GM10266 (cell line): ENCODE data around the gene VAV1.
A peak's percentile ranks its signal among the peaks of the same experiment; 100 is the strongest.
"Not testable (repeated sequence)": the region's sequence is repeated elsewhere in the genome, so short reads cannot be mapped to it uniquely, and the experiment has no call there.

Source experiments
- DNase-seq: peaks from one replicate; pipeline ENCODE4 v3.0.0; 2012; ENCODE audit errors: extremely low spot score
- CTCF ChIP-seq: IDR thresholded peaks from 2 replicates; pipeline ENCODE4 v1.5.1; 2012; ENCODE audit warnings: mild to moderate bottlenecking, low read depth; ENCODE audit not compliant: control insufficient read depth, insufficient read depth; ENCODE audit errors: missing control alignments

VAV1 gene

GRCh38 chr19:6767081-6767356 is 5.5 kb upstream of the VAV1 start:
- TF ChIP-seq CTCF: no peak
- DNase-seq: no peak

GRCh38 chr19:6767357-6768235 is 4.9 kb upstream of the VAV1 start, which contains the start of gene SH2D3A:
Gene SH2D3A (minus strand): TSS chr19:6767435. CDS start chr19:6763748, 3,687 bp downstream.
- no peak for TF ChIP-seq CTCF
- DNase-seq: peak; percentile 94

- DNase-seq: no peak
- no peak for TF ChIP-seq CTCF
These were observed 4.2 kb upstream of the VAV1 start for GRCh38 chr19:6768236-6768785.

- peak; percentile 16 for TF ChIP-seq CTCF
- peak; percentile 31 for DNase-seq
These were observed 3.4 kb upstream of the VAV1 start for GRCh38 chr19:6769006-6769619.

- not testable (repeated sequence) for DNase-seq
These were observed 870 bp upstream of the VAV1 start for GRCh38 chr19:6771648-6772027.

- DNase-seq: no peak
- no peak for TF ChIP-seq CTCF
These were observed 386 bp downstream of the VAV1 start for GRCh38 chr19:6772866-6773322.

- peak; percentile 71 for DNase-seq
- no peak for TF ChIP-seq CTCF
These were observed 919 bp downstream of the VAV1 start for GRCh38 chr19:6773323-6773931.
